Endothelial cell of umbilical vein (primary cell): ENCODE data around the gene PYGO2.

Source experiments
- EZH2 ChIP-seq: IDR thresholded peaks from 2 replicates; pipeline ENCODE4 v1.6.1; 2012; ENCODE audit warnings: borderline replicate concordance, low read depth, mild to moderate bottlenecking, moderate library complexity, low read length, inconsistent platforms; ENCODE audit not compliant: severe bottlenecking
- FOS ChIP-seq: IDR thresholded peaks from 2 replicates; pipeline ENCODE4 v1.6.1; 2011; ENCODE audit warnings: mild to moderate bottlenecking, low read length, moderate library complexity, borderline replicate concordance; ENCODE audit not compliant: insufficient read depth
- POLR2A ChIP-seq: IDR thresholded peaks from 2 replicates; pipeline ENCODE4 v1.6.1; 2012; ENCODE audit warnings: low read depth, mild to moderate bottlenecking, control low read depth, low read length
- POLR2AphosphoS5 ChIP-seq: IDR thresholded peaks from 2 replicates; pipeline ENCODE4 v1.6.1; 2012; ENCODE audit warnings: low read depth, mild to moderate bottlenecking, control low read depth, low read length, moderate library complexity; ENCODE audit not compliant: insufficient read depth
- TF ChIP-seq, protein P1 (sequence below), 2 donors: IDR thresholded peaks; 1 replicate in 1 of 2; 2 replicates in 1 of 2; pipeline ENCODE4 v1.5.1; 2011; ENCODE audit warnings: low read length in 2 of 2, mild to moderate bottlenecking in 2 of 2, moderate library complexity in 2 of 2, control low read depth in 1 of 2, inconsistent platforms in 1 of 2, low read depth in 1 of 2; ENCODE audit not compliant: insufficient read depth in 1 of 2; ENCODE audit errors: extremely low read depth in 1 of 2
- TF ChIP-seq, protein P2 (sequence below): IDR thresholded peaks from 2 replicates; pipeline ENCODE4 v1.6.1; 2011; ENCODE audit not compliant: insufficient read depth, insufficient read length

DNA sequence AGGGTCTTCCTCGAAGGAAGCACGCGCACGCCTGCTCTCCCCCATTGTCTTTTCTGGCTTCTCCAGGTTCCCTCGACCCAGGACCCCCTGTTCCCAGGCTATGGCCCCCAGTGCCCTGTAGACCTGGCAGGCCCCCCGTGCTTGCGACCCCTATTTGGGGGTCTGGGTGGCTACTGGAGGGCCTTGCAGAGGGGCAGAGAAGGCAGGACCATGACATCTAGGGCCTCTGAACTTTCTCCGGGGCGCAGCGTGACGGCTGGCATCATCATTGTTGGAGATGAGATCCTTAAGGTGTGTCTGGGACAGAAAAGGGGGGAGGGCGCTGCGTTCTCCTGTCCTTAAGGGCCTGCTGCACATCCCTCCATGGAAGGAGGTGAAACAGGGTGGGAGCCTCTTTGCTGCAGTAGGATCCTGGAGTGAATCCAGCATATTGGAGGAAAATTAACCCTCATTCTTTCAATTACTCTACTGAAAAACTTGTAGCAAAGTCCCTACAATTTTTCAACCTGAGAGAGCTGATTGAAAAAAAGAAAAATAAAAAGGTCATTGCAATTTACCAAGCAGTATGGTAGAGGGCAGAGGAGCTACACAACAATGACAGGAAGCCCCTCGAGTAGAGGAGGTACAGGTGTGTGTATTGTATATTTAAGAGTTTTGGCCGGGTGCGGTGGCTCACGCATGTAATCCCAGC, 22.3 kb upstream of the PYGO2 start:
- TF ChIP-seq, protein P1, sequence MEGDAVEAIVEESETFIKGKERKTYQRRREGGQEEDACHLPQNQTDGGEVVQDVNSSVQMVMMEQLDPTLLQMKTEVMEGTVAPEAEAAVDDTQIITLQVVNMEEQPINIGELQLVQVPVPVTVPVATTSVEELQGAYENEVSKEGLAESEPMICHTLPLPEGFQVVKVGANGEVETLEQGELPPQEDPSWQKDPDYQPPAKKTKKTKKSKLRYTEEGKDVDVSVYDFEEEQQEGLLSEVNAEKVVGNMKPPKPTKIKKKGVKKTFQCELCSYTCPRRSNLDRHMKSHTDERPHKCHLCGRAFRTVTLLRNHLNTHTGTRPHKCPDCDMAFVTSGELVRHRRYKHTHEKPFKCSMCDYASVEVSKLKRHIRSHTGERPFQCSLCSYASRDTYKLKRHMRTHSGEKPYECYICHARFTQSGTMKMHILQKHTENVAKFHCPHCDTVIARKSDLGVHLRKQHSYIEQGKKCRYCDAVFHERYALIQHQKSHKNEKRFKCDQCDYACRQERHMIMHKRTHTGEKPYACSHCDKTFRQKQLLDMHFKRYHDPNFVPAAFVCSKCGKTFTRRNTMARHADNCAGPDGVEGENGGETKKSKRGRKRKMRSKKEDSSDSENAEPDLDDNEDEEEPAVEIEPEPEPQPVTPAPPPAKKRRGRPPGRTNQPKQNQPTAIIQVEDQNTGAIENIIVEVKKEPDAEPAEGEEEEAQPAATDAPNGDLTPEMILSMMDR (IDR thresholded peaks at IDR 0.05; ENCODE audit: extremely low read depth in 1 of 2, insufficient read depth in 1 of 2, low read depth in 1 of 2, low read length in 2 of 2): no peak
- TF ChIP-seq EZH2 (no peak), POLR2AphosphoS5 (no peak), POLR2A (no peak), FOS (no peak)
- TF ChIP-seq, protein P2, sequence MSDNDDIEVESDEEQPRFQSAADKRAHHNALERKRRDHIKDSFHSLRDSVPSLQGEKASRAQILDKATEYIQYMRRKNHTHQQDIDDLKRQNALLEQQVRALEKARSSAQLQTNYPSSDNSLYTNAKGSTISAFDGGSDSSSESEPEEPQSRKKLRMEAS: no peak
